Esophagus squamous epithelium (tissue), 5 donors: Measurements from ENCODE around the gene MAPKAP1. TPM values are rescaled to one million over a fixed set of nuclear protein-coding genes. Genes with fewer than 3 reads are reported as not detected.

Source experiments
- DNase-seq: peaks from one replicate; lab custom pipeline; 2025; lab: John Stamatoyannopoulos, UW
- H3K27ac ChIP-seq, 4 donors: fragments of 200-600 bp; sonication (generic); one replicate each; pipeline ENCODE4 v1.5.1; 2016 to 2019; ENCODE audit warnings: mild to moderate bottlenecking in 1 of 4
- H3K27me3 ChIP-seq, 4 donors: fragments of 200-600 bp; sonication (generic); 1 replicate in 3 of 4; 2 replicates in 1 of 4; pipeline versions ENCODE4 v1.5.1 to v1.6.0; 2017 to 2021; ENCODE audit warnings: antibody characterized with exemption in 1 of 4
- H3K36me3 ChIP-seq, 3 donors: fragments of 200-600 bp; sonication (generic); one replicate each; pipeline ENCODE4 v1.5.1; 2016 to 2019
- H3K4me1 ChIP-seq, 3 donors: fragments of 200-600 bp; sonication (generic); one replicate each; pipeline ENCODE4 v1.5.1; 2017 to 2019
- H3K4me3 ChIP-seq, 4 donors: fragments of 200-600 bp; sonication (generic); 1 replicate in 3 of 4; 2 replicates in 1 of 4; pipeline ENCODE4 v1.5.1; 2016 to 2019; ENCODE audit warnings: mild to moderate bottlenecking in 2 of 4, moderate library complexity in 1 of 4
- H3K9me3 ChIP-seq, 3 donors: fragments of 200-600 bp; sonication (generic); one replicate each; pipeline ENCODE4 v1.5.1; 2016 to 2019
- CTCF ChIP-seq, 6 experiments: fragments of 450-650 bp in 4 of 6; fragments of 200-600 bp in 2 of 6; sonication (generic) in 2 of 6; IDR thresholded peaks; one replicate each; pipeline ENCODE4 v1.5.1; 2016 to 2019; ENCODE audit warnings: antibody characterized with exemption in 6 of 6, mild to moderate bottlenecking in 4 of 6, moderate library complexity in 4 of 6
- POLR2A ChIP-seq, 4 donors: fragments of 450-650 bp; IDR thresholded peaks; one replicate each; pipeline ENCODE4 v1.6.1; 2017; ENCODE audit warnings: antibody characterized with exemption in 4 of 4, mild to moderate bottlenecking in 4 of 4, moderate library complexity in 3 of 4
- WGBS, 2 donors: methylation state at CpG; one replicate each; pipeline ENCODE4 v1.1.5; 2018; 5-methylcytosine and 5-hydroxymethylcytosine counted together
- intact Hi-C: fragments of 100-400 bp; cut with DNase I; formaldehyde crosslinking; loops from one replicate; pipeline ENCODE4 v1.15.0; 2022
- total RNA-seq, 4 donors: library from RNA; depleted of rRNA; stranded (reverse); fragments of >200 nt; gene quantifications; one replicate each; pipeline ENCODE4 v1.1.0, GENCODE V29; 2016
- donor health status: DM: yes; HTN: yes; CAD: no.

MAPKAP1 gene
- total RNA-seq, 4 donors from 2014 or later = 59.0 to 87.0 (median 70.9) TPM

GRCh38 chr9:125739436-125739835 is 32.4 kb upstream of the MAPKAP1 start:
- DNase-seq = no peak
- Histone ChIP-seq H3K27me3 (no peaks in the 10 kb centered on the region), H3K4me3 (no peak overlapping the region), H3K9me3 (no peaks in the 10 kb centered on the region), H3K36me3 (no peaks in the 10 kb centered on the region), H3K27ac (no peak overlapping the region), H3K4me1 (no peaks in the 10 kb centered on the region)
- intact Hi-C loops = no loop called here
- TF ChIP-seq CTCF (IDR thresholded peaks at IDR 0.05) (no peak), POLR2A (IDR thresholded peaks at IDR 0.05) (no peak)
- WGBS, 2 donors = 78 to 84% methylated on average over 3 of the region's 3 CpGs

- intact Hi-C loops = no loop called here
- no peak for DNase-seq
- Histone ChIP-seq H3K36me3 (no peaks in the 10 kb centered on the region), H3K27me3 (peaks cover 0 to 4% (median 0%) of the 10 kb centered on the region in 4 donors), H3K27ac (no peak overlapping the region), H3K4me1 (no peaks in the 10 kb centered on the region), H3K9me3 (no peaks in the 10 kb centered on the region), H3K4me3 (no peak overlapping the region)
- TF ChIP-seq CTCF (IDR thresholded peaks at IDR 0.05) (no peak), POLR2A (IDR thresholded peaks at IDR 0.05) (no peak)
- WGBS, 2 donors = 100% methylated on average over 2 of the region's 2 CpGs; no CpG with 5 or more reads in 1 of the 2 donors
These were observed 25.6 kb upstream of the MAPKAP1 start for GRCh38 chr9:125732562-125732961.

GRCh38 chr9:125730168-125730567 is 23.2 kb upstream of the MAPKAP1 start:
- no peak for TF ChIP-seq POLR2A (IDR thresholded peaks at IDR 0.05)
- TF ChIP-seq CTCF (IDR thresholded peaks at IDR 0.05) = no peak
- WGBS, 2 donors = 94 to 100% methylated on average over 2 of the region's 2 CpGs
- no peak for DNase-seq

GRCh38 chr9:125726456-125727132 is 19.6 kb upstream of the MAPKAP1 start:
- Histone ChIP-seq H3K27ac (no peak overlapping the region), H3K4me3 (no peak overlapping the region), H3K9me3 (no peaks in the 10 kb centered on the region), H3K27me3 (peaks cover 0 to 4% (median 0%) of the 10 kb centered on the region in 4 donors), H3K36me3 (no peaks in the 10 kb centered on the region), H3K4me1 (no peaks in the 10 kb centered on the region)
- DNase-seq = no peak
- no peak for TF ChIP-seq POLR2A (IDR thresholded peaks at IDR 0.05)
- TF ChIP-seq CTCF (IDR thresholded peaks at IDR 0.05) = no peak
- WGBS, 2 donors = 88% methylated on average over 13 of the region's 13 CpGs
- intact Hi-C loops = no loop called here

More at GRCh38 chr9:125730168-125730567, 23.2 kb upstream of the MAPKAP1 start:
- no peak overlapping the region for H3K4me3 ChIP-seq
- H3K9me3 ChIP-seq = no peaks in the 10 kb centered on the region
- peaks cover 0 to 4% (median 0%) of the 10 kb centered on the region in 4 donors for H3K27me3 ChIP-seq
- H3K4me1 ChIP-seq = no peaks in the 10 kb centered on the region
- intact Hi-C loops = no loop called here
- no peak overlapping the region for H3K27ac ChIP-seq
- no peaks in the 10 kb centered on the region for H3K36me3 ChIP-seq

- Histone ChIP-seq H3K4me3 (peak overlapping the region; percentile 74 to 93 (median 85)), H3K9me3 (no peaks in the 10 kb centered on the region), H3K36me3 (no peaks in the 10 kb centered on the region), H3K4me1 (peaks cover 0 to 31% (median 14%) of the 10 kb centered on the region in 3 donors), H3K27ac (peak overlapping the region; percentile 84 to 90 (median 88)), H3K27me3 (no peaks in the 10 kb centered on the region)
- intact Hi-C loops = no loop called here
- WGBS, 2 donors = 17 to 18% methylated on average over 3 to 4 of the region's 4 CpGs
- TF ChIP-seq CTCF (IDR thresholded peaks at IDR 0.05) (no peak), POLR2A (IDR thresholded peaks at IDR 0.05) (no peak)
- no peak for DNase-seq
These were observed 430 bp upstream of the MAPKAP1 start for GRCh38 chr9:125707472-125707804.
